ENCODE measurements around the gene PRRT3. TPM values are rescaled to one million over a fixed set of nuclear protein-coding genes. Genes with fewer than 3 reads are reported as not detected.

Gene PRRT3
- total RNA-seq, 1 experiment from 2014 or later = 19.5 TPM

GRCh38 chr3:10000686-10001085 is 48.5 kb upstream of the PRRT3 start:
- H2AFZ ChIP-seq (ENCODE audit: low read length) = no peak overlapping the region
- H3K23ac ChIP-seq (ENCODE audit: insufficient read length, low read depth, low read length) = no peak overlapping the region
- no peak for DNase-seq
- no peak overlapping the region for H4K5ac ChIP-seq (ENCODE audit: insufficient read length, low read depth, low read length)
- H3K4ac ChIP-seq (ENCODE audit: low read depth, low read length) = no peak overlapping the region
- H3K36me3 Mint-ChIP-seq (ENCODE audit: insufficient read depth in 1 of 3, low read depth in 3 of 3) = peaks cover 51 to 68% (median 65%) of the 10 kb centered on the region in 3 experiments
- no peak overlapping the region for H4K91ac ChIP-seq (ENCODE audit: insufficient read length, low read depth, low read length)
- H3K79me1 ChIP-seq (ENCODE audit: insufficient read depth, low read depth, low read length, poor library complexity, severe bottlenecking) = peaks cover 2% of the 10 kb centered on the region
- no peak overlapping the region for H3K18ac ChIP-seq (ENCODE audit: insufficient read length, low read depth, low read length)
- H3K27ac Mint-ChIP-seq = no peak overlapping the region; a peak in 1 of 7 replicates
- no peaks in the 10 kb centered on the region for H3K9me3 Mint-ChIP-seq
- no peak overlapping the region for H3K9ac ChIP-seq (ENCODE audit: extremely low read depth, insufficient read length, low read length)
- TF ChIP-seq CTCF (conservative IDR thresholded peaks at IDR 0.05) = no peak
- H3K4me1 Mint-ChIP-seq = no peaks in the 10 kb centered on the region
- H4K8ac ChIP-seq (replicated peaks; ENCODE audit: insufficient read length, low read depth, low read length) = no peak overlapping the region
- no peak overlapping the region for H3K14ac ChIP-seq (ENCODE audit: insufficient read depth, low read length)
- no peak overlapping the region for H3K56ac ChIP-seq (ENCODE audit: insufficient read length, low read depth, low read length)
- no peak overlapping the region for H3K27ac ChIP-seq (ENCODE audit: insufficient read length, low read depth, low read length)
- no peak overlapping the region for H2AK5ac ChIP-seq (ENCODE audit: insufficient read length, low read length)
- H3K4me1 ChIP-seq (ENCODE audit: insufficient read depth, low read length) = no peaks in the 10 kb centered on the region
- no peak overlapping the region for H2BK20ac ChIP-seq (ENCODE audit: low read depth, low read length, poor library complexity, severe bottlenecking)
- no peaks in the 10 kb centered on the region; the same call in 1 of the 2 replicates for H3K79me2 ChIP-seq (ENCODE audit: insufficient read depth, low read length)
- H3T11ph ChIP-seq (ENCODE audit: low read length) = no peak overlapping the region
- no peaks in the 10 kb centered on the region for H4K20me1 ChIP-seq (ENCODE audit: control insufficient read depth, insufficient read depth, insufficient read length)
- no peak overlapping the region for H2BK5ac ChIP-seq (ENCODE audit: insufficient read length, low read length)
- H3K23me2 ChIP-seq (ENCODE audit: insufficient read length, low read depth, low read length, poor library complexity, severe bottlenecking) = no peaks in the 10 kb centered on the region
- no peak overlapping the region for H3K4me3 Mint-ChIP-seq
- no peak overlapping the region for H2BK120ac ChIP-seq (ENCODE audit: low read depth, low read length, poor library complexity, severe bottlenecking)
- no peak overlapping the region for H2BK12ac ChIP-seq (ENCODE audit: insufficient read length, low read depth, low read length)
- H3K27me3 ChIP-seq (ENCODE audit: insufficient read depth, low read length) = no peaks in the 10 kb centered on the region
- no peaks in the 10 kb centered on the region for H3K27me3 Mint-ChIP-seq (ENCODE audit: low read depth)
- WGBS (ENCODE audit: extremely low coverage, insufficient read length, low lambda C conversion rate) = no CpG with 5 or more reads among the region's 7 CpGs
- no peak overlapping the region for H3K4me2 ChIP-seq (ENCODE audit: insufficient read depth, insufficient read length, low read length)
- no peaks in the 10 kb centered on the region for H3K9me3 ChIP-seq (ENCODE audit: control insufficient read depth, low read depth, low read length)
- H2BK15ac ChIP-seq (ENCODE audit: low read depth, low read length) = no peak overlapping the region

All from H9 (cell line).